H9 (cell line): ENCODE data around the gene MAEA. TPM values are rescaled to one million over a fixed set of nuclear protein-coding genes. Genes with fewer than 3 reads are reported as not detected.

Experiments
- DNase-seq: peaks from one replicate; pipeline ENCODE4 v3.0.0-alpha.2; 2017
- H2AFZ ChIP-seq: one replicate; pipeline ENCODE4 v1.6.1; 2013; ENCODE audit warnings: mild to moderate bottlenecking, low read length, control low read depth, moderate library complexity
- H2AK5ac ChIP-seq: 2 replicates; pipeline ENCODE4 v1.6.1; 2013; ENCODE audit warnings: low read length, control low read depth, mixed read lengths; ENCODE audit not compliant: insufficient read length
- H2BK120ac ChIP-seq: one replicate; pipeline ENCODE4 v1.6.1; 2013; ENCODE audit warnings: low read depth, mild to moderate bottlenecking, low read length, control low read depth, inconsistent platforms; ENCODE audit not compliant: poor library complexity, severe bottlenecking
- H2BK12ac ChIP-seq: 2 replicates; pipeline ENCODE4 v1.6.1; 2013; ENCODE audit warnings: low read length, control low read depth, mixed read lengths, low read depth; ENCODE audit not compliant: insufficient read length
- H2BK15ac ChIP-seq: 2 replicates; pipeline ENCODE4 v1.6.1; 2013; ENCODE audit warnings: low read depth, low read length, control low read depth
- H2BK20ac ChIP-seq: one replicate; pipeline ENCODE4 v1.6.1; 2013; ENCODE audit warnings: low read depth, mild to moderate bottlenecking, low read length, control low read depth, inconsistent platforms; ENCODE audit not compliant: poor library complexity, severe bottlenecking
- H2BK5ac ChIP-seq: 2 replicates; pipeline ENCODE4 v1.6.1; 2013; ENCODE audit warnings: low read length, control low read depth, mixed read lengths; ENCODE audit not compliant: insufficient read length
- H3K14ac ChIP-seq: 2 replicates; pipeline ENCODE4 v1.6.1; 2013; ENCODE audit warnings: low read length, control low read depth; ENCODE audit not compliant: insufficient read depth
- H3K18ac ChIP-seq: 2 replicates; pipeline ENCODE4 v1.6.1; 2013; ENCODE audit warnings: low read depth, mild to moderate bottlenecking, mixed read lengths, low read length, control low read depth; ENCODE audit not compliant: insufficient read length
- H3K23ac ChIP-seq: 2 replicates; pipeline ENCODE4 v1.6.1; 2013; ENCODE audit warnings: low read length, control low read depth, mixed read lengths, low read depth; ENCODE audit not compliant: insufficient read length
- H3K23me2 ChIP-seq: 2 replicates; pipeline ENCODE4 v1.6.1; 2013; ENCODE audit warnings: low read depth, mild to moderate bottlenecking, mixed read lengths, low read length, control low read depth; ENCODE audit not compliant: insufficient read length, poor library complexity, severe bottlenecking
- H3K27ac ChIP-seq: 2 replicates; pipeline ENCODE4 v1.5.1; 2013; ENCODE audit warnings: low read length, control low read depth, mixed read lengths, low read depth; ENCODE audit not compliant: insufficient read length
- H3K27me3 ChIP-seq: 2 replicates; pipeline ENCODE4 v1.6.1; 2013; ENCODE audit warnings: low read length, control low read depth, inconsistent platforms; ENCODE audit not compliant: insufficient read depth
- H3K4ac ChIP-seq: 2 replicates; pipeline ENCODE4 v1.6.1; 2013; ENCODE audit warnings: low read depth, mild to moderate bottlenecking, control low read depth, inconsistent platforms, low read length, moderate library complexity
- H3K4me1 ChIP-seq: 2 replicates; pipeline ENCODE4 v1.6.1; 2013; ENCODE audit warnings: low read length, control low read depth, inconsistent platforms; ENCODE audit not compliant: insufficient read depth
- H3K4me2 ChIP-seq: 2 replicates; pipeline ENCODE4 v1.6.1; 2013; ENCODE audit warnings: low read length, control low read depth, mixed read lengths; ENCODE audit not compliant: insufficient read length, insufficient read depth
- H3K56ac ChIP-seq: 2 replicates; pipeline ENCODE4 v1.6.1; 2013; ENCODE audit warnings: low read depth, mild to moderate bottlenecking, mixed read lengths, low read length, control low read depth; ENCODE audit not compliant: insufficient read length
- H3K79me1 ChIP-seq: 2 replicates; pipeline ENCODE4 v1.6.1; 2013; ENCODE audit warnings: low read depth, mild to moderate bottlenecking, moderate library complexity, low read length, control low read depth, inconsistent platforms; ENCODE audit not compliant: insufficient read depth, poor library complexity, severe bottlenecking
- H3K79me2 ChIP-seq: 2 replicates; pipeline ENCODE4 v1.6.1; 2013; ENCODE audit warnings: low read length, control low read depth, inconsistent platforms; ENCODE audit not compliant: insufficient read depth
- H3K9ac ChIP-seq: 2 replicates; pipeline ENCODE4 v1.6.1; 2013; ENCODE audit warnings: low read length, control low read depth, mixed read lengths; ENCODE audit not compliant: insufficient read length; ENCODE audit errors: extremely low read depth
- H3K9me3 ChIP-seq: one replicate; pipeline ENCODE4 v1.6.1; 2013; ENCODE audit warnings: low read depth, low read length, inconsistent platforms; ENCODE audit not compliant: control insufficient read depth
- H3T11ph ChIP-seq: one replicate; pipeline ENCODE4 v1.6.1; 2013; ENCODE audit warnings: mild to moderate bottlenecking, low read length, control low read depth, inconsistent platforms
- H4K20me1 ChIP-seq: one replicate; pipeline ENCODE4 v1.6.1; 2013; ENCODE audit not compliant: control insufficient read depth, insufficient read length, insufficient read depth
- H4K5ac ChIP-seq: 2 replicates; pipeline ENCODE4 v1.6.1; 2013; ENCODE audit warnings: low read depth, mild to moderate bottlenecking, mixed read lengths, low read length, control low read depth; ENCODE audit not compliant: insufficient read length
- H4K8ac ChIP-seq: replicated peaks from 2 replicates; pipeline ENCODE4 v1.6.1; 2013; ENCODE audit warnings: low read length, control low read depth, mixed read lengths, low read depth; ENCODE audit not compliant: insufficient read length
- H4K91ac ChIP-seq: 2 replicates; pipeline ENCODE4 v1.6.1; 2013; ENCODE audit warnings: low read depth, mild to moderate bottlenecking, moderate library complexity, mixed read lengths, low read length, control low read depth; ENCODE audit not compliant: insufficient read length
- H3K27ac Mint-ChIP-seq, 3 experiments: 2 replicates in 2 of 3; 3 replicates in 1 of 3; pipeline ENCODE4 v1.8.0; 2020 to 2021; ENCODE audit warnings: mixed read lengths in 3 of 3, mild to moderate bottlenecking in 1 of 3, moderate library complexity in 1 of 3
- H3K27me3 Mint-ChIP-seq: 2 replicates; pipeline ENCODE4 v1.8.0; 2021; ENCODE audit warnings: low read depth, mild to moderate bottlenecking, moderate library complexity, mixed read lengths
- H3K36me3 Mint-ChIP-seq, 3 experiments: 2 replicates in 2 of 3; 3 replicates in 1 of 3; pipeline ENCODE4 v1.8.0; 2020 to 2021; ENCODE audit warnings: low read depth in 3 of 3, mixed read lengths in 3 of 3; ENCODE audit not compliant: insufficient read depth in 1 of 3
- H3K4me1 Mint-ChIP-seq, 2 experiments: 2 replicates each; pipeline ENCODE4 v1.8.0; 2020; ENCODE audit warnings: mixed read lengths in 2 of 2
- H3K4me3 Mint-ChIP-seq, 2 experiments: 2 replicates in 1 of 2; 3 replicates in 1 of 2; pipeline ENCODE4 v1.8.0; 2020 to 2021; ENCODE audit warnings: mild to moderate bottlenecking in 2 of 2, mixed read lengths in 2 of 2, moderate library complexity in 1 of 2
- H3K9me3 Mint-ChIP-seq, 2 experiments: 2 replicates in 1 of 2; 3 replicates in 1 of 2; pipeline ENCODE4 v1.8.0; 2020; ENCODE audit warnings: mild to moderate bottlenecking in 2 of 2, mixed read lengths in 2 of 2, moderate library complexity in 1 of 2
- CTCF ChIP-seq: fragments of 200-600 bp; sonication (generic); conservative IDR thresholded peaks from 3 replicates; pipeline ENCODE4 v1.8.0; 2021; ENCODE audit warnings: antibody characterized with exemption, mild to moderate bottlenecking
- WGBS: extraction: QIAGEN DNeasy Blood & Tissue Kit; methylation state at CpG from one replicate; pipeline ENCODE4 v1.1.7; 2013; ENCODE audit warnings: missing lambda C conversion rate, low lambda C conversion rate, mixed read lengths; ENCODE audit not compliant: insufficient read length; ENCODE audit errors: extremely low coverage; 5-methylcytosine and 5-hydroxymethylcytosine counted together
- total RNA-seq: library from RNA; stranded (reverse); gene quantifications from 2 replicates; pipeline ENCODE4 v1.2.1, GENCODE V29; 2021

MAEA gene
- total RNA-seq, 1 experiment from 2014 or later = 85.6 TPM

DNA sequence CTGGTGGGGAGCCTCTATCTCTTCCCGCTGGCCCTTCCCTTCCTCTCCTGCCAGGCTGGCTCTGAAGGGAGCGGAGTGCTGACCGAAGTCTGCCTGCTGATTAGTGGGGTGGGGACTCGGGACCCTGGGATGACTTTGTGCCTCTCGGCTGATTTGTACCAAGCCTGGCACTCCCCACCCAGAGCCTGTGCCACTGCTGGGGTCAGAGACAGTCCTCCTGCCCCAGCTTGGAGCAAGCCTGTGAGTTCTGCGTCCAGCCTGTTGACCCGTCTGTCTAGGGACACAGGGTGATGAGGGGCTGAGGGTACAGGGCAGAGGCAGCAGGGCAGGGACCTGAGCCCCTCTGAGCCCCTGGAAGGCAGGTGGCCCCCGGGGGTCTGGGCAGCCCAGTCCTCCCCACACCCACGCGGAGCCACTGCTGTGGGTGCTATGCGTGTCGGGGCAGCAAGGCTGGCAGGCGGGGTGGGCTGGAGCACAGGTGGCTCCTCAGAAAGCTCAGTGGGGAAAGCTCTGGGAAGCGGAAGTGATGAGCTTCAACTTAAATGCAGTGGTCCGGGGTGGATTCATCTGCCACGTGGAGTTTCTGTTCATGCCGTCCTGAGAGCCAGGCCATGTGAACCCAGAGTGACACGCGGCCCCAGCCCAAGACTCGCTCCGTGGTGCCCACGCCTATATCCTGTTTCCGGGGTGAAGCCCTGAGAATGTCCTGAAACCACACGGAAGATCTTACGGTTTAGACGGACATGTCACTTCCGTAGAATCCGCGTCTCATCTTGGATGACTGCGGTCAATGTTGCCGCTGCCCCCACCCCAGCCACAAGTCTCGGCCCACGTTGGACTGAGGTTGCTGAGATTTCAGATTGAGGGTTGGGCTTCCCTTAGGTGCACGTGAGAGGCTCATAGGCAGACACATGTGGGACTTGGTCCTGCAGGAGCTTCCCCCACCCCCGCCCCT lies 36.3 kb downstream of the MAEA start:
- Histone ChIP-seq H2AFZ (no peak overlapping the region), H2BK5ac (no peak overlapping the region), H3T11ph (no peak overlapping the region), H3K9me3 (no peaks in the 10 kb centered on the region), H3K27ac (no peak overlapping the region), H4K91ac (no peak overlapping the region), H3K27me3 (no peaks in the 10 kb centered on the region), H4K5ac (no peak overlapping the region), H3K9ac (no peak overlapping the region), H2BK20ac (no peak overlapping the region), H3K4me1 (no peaks in the 10 kb centered on the region), H2BK120ac (no peak overlapping the region), H3K18ac (no peak overlapping the region), H3K56ac (no peak overlapping the region), H3K23ac (no peak overlapping the region), H3K79me2 (no peaks in the 10 kb centered on the region; the same call in 1 of the 2 replicates), H3K79me1 (no peaks in the 10 kb centered on the region), H2AK5ac (no peak overlapping the region), H2BK12ac (no peak overlapping the region), H3K14ac (no peak overlapping the region), H4K20me1 (no peaks in the 10 kb centered on the region), H3K23me2 (no peaks in the 10 kb centered on the region), H2BK15ac (no peak overlapping the region), H3K4me2 (no peak overlapping the region), H4K8ac (no peak overlapping the region), H3K4ac (no peak overlapping the region)
- no peak for DNase-seq
- peaks cover 11 to 41% (median 27%) of the 10 kb centered on the region in 3 experiments; a peak in 6 of 7 replicates for H3K36me3 Mint-ChIP-seq
- no peaks in the 10 kb centered on the region for H3K4me1 Mint-ChIP-seq
- H3K4me3 Mint-ChIP-seq = no peak overlapping the region
- no peaks in the 10 kb centered on the region for H3K9me3 Mint-ChIP-seq
- TF ChIP-seq CTCF = no peak
- no peaks in the 10 kb centered on the region for H3K27me3 Mint-ChIP-seq
- no CpG with 5 or more reads among the region's 35 CpGs for WGBS
- H3K27ac Mint-ChIP-seq = no peak overlapping the region
